K562 (cell line): ENCODE results near the gene HELLS. TPM values are rescaled to one million over a fixed set of nuclear protein-coding genes. Genes with fewer than 3 reads are reported as not detected.

Experiments
- ATAC-seq: fragments of 200-7000 bp; cut with Tn5 transposase; 3 replicates; pipeline ENCODE4 v1.9.1; 2020; ENCODE audit warnings: moderate library complexity
- BruUV-seq: library from RNA; stranded (reverse); fragments of 400-500 nt; replicated peaks from 2 replicates; lab custom pipeline; 2021; lab: Mats Ljungman, UMichigan
- CTCF ChIA-PET: fragments of 300-600 bp; formaldehyde crosslinking; extraction: SDS; loops from one replicate; lab custom pipeline; 2021; ENCODE audit warnings: low intra/inter-chr PET ratio; lab: Yijun Ruan, JAX
- POLR2A ChIA-PET: fragments of 300-600, 350-650 bp; sonication (Branson Sonifier 250); formaldehyde crosslinking; extraction: SDS; loops from one replicate; lab custom pipeline; 2021; ENCODE audit warnings: antibody characterized with exemption, inconsistent platforms; lab: Yijun Ruan, JAX
- DNase-seq, 4 experiments: peaks; one replicate each; pipeline versions ENCODE4 v3.0.0 to v3.0.0-alpha.2; 2011 to 2018; ENCODE audit warnings: low spot score in 3 of 4, mixed read lengths in 3 of 4; ENCODE audit errors: extremely low read depth in 1 of 4
- FAIRE-seq: peaks from 2 replicates; lab custom pipeline; 2011; peaks lifted over from hg19 to GRCh38; lab: Jason Lieb, UNC
- H2AFZ ChIP-seq: 2 replicates; pipeline ENCODE4 v1.6.0; 2011; ENCODE audit warnings: low read depth, low read length, control low read depth, inconsistent platforms
- H3K27ac ChIP-seq: fragments of 200-600 bp; 3 replicates; pipeline ENCODE4 v1.8.0; 2011; ENCODE audit warnings: low read depth, mild to moderate bottlenecking, control low read depth, inconsistent platforms, low read length, moderate library complexity, mixed read lengths; ENCODE audit errors: extremely low read depth
- H3K27me3 ChIP-seq, 2 experiments: fragments of 300-600 bp in 1 of 2; 2 replicates in 1 of 2; 3 replicates in 1 of 2; pipeline versions ENCODE4 v1.6.0 to v1.8.0; 2011; ENCODE audit warnings: inconsistent platforms in 2 of 2, low read length in 2 of 2, mild to moderate bottlenecking in 1 of 2, mixed read lengths in 1 of 2, moderate library complexity in 1 of 2; ENCODE audit not compliant: control insufficient read depth in 2 of 2, insufficient read depth in 2 of 2
- H3K36me3 ChIP-seq: fragments of 300-600 bp; 3 replicates; pipeline ENCODE4 v1.8.0; 2011; ENCODE audit warnings: mild to moderate bottlenecking, low read length, inconsistent platforms; ENCODE audit not compliant: control insufficient read depth, insufficient read depth
- H3K4me1 ChIP-seq, 2 experiments: fragments of 200-600 bp in 1 of 2; replicated peaks in 1 of 2; 2 replicates in 1 of 2; 3 replicates in 1 of 2; pipeline versions ENCODE4 v1.5.1 to v1.8.0; 2011; ENCODE audit warnings: inconsistent platforms in 2 of 2, low read length in 2 of 2, mild to moderate bottlenecking in 1 of 2, mixed read lengths in 1 of 2, moderate library complexity in 1 of 2; ENCODE audit not compliant: control insufficient read depth in 2 of 2, insufficient read depth in 2 of 2
- H3K4me2 ChIP-seq: 2 replicates; pipeline ENCODE4 v1.6.1; 2011; ENCODE audit warnings: low read length, control low read depth, inconsistent platforms, mixed read lengths; ENCODE audit not compliant: insufficient read depth
- H3K4me3 ChIP-seq: fragments of 200-600 bp; sonication (generic), shearing (Covaris generic); 2 replicates; pipeline ENCODE4 v1.5.1; 2016; ENCODE audit warnings: control low read depth, inconsistent platforms
- H3K79me2 ChIP-seq: fragments of 200-600 bp; 3 replicates; pipeline ENCODE4 v1.8.0; 2011; ENCODE audit warnings: low read length, inconsistent platforms; ENCODE audit not compliant: control insufficient read depth, insufficient read depth
- H3K9ac ChIP-seq, 2 experiments: 2 replicates each; pipeline versions ENCODE4 v1.6.0 to v1.6.1; 2011; ENCODE audit warnings: low read depth in 2 of 2, low read length in 2 of 2, control low read depth in 1 of 2, inconsistent platforms in 1 of 2, mild to moderate bottlenecking in 1 of 2, mixed read lengths in 1 of 2; ENCODE audit not compliant: insufficient read depth in 1 of 2
- H3K9me1 ChIP-seq: one replicate; pipeline ENCODE4 v1.6.0; 2011; ENCODE audit warnings: inconsistent platforms, mild to moderate bottlenecking, low read length, moderate library complexity; ENCODE audit not compliant: control insufficient read depth, insufficient read depth
- H3K9me3 ChIP-seq: replicated peaks from 2 replicates; pipeline ENCODE4 v1.5.1; 2011; ENCODE audit warnings: low read depth, low read length, inconsistent platforms; ENCODE audit not compliant: control insufficient read depth, insufficient read depth
- H4K20me1 ChIP-seq: replicated peaks from 2 replicates; pipeline ENCODE4 v1.6.1; 2011; ENCODE audit warnings: low read length, inconsistent platforms, mixed read lengths; ENCODE audit not compliant: control insufficient read depth, insufficient read depth
- ATF6 ChIP-seq: sonication (generic); formaldehyde crosslinking; IDR thresholded peaks from 2 replicates; pipeline ENCODE4 v1.4.0; 2020; ENCODE audit warnings: mild to moderate bottlenecking, missing genetic modification reagents
- HLTF ChIP-seq: fragments of 450-650 bp; IDR thresholded peaks from 2 replicates; pipeline ENCODE4 v1.6.1; 2016
- IRF1 ChIP-seq: sonication (generic); formaldehyde crosslinking; IDR thresholded peaks from 2 replicates; pipeline ENCODE4 v1.8.0; 2022; ENCODE audit warnings: missing genetic modification reagents, mild to moderate bottlenecking, borderline replicate concordance
- MITF ChIP-seq: IDR thresholded peaks from 2 replicates; pipeline ENCODE4 v1.6.1; 2014; ENCODE audit warnings: antibody characterized with exemption
- NR2C2 ChIP-seq, 2 experiments: fragments of 200-800 bp in 1 of 2; sonication (Bioruptor generic) in 1 of 2; sonication (generic) in 1 of 2; formaldehyde crosslinking in 1 of 2; IDR thresholded peaks; 2 replicates each; pipeline versions ENCODE4 v1.6.1 to v1.8.0; 2016 to 2022; ENCODE audit warnings: mild to moderate bottlenecking in 1 of 2, missing compliant biosample characterization in 1 of 2, missing genetic modification characterization in 1 of 2, missing genetic modification reagents in 1 of 2
- RHOXF2B ChIP-seq: fragments of 250-450 bp; sonication (Bioruptor Pico); conservative IDR thresholded peaks from 2 replicates; pipeline ENCODE4 v1.5.1; 2021
- SMAD3 ChIP-seq: fragments of 450-650 bp; formaldehyde crosslinking; conservative IDR thresholded peaks from 2 replicates; pipeline ENCODE4 v1.4.0; 2020; ENCODE audit warnings: mild to moderate bottlenecking
- TCF3 ChIP-seq: sonication (generic); formaldehyde crosslinking; IDR thresholded peaks from 2 replicates; pipeline ENCODE4 v1.4.0; 2020; ENCODE audit warnings: mild to moderate bottlenecking, missing genetic modification reagents
- TRIM24 ChIP-seq, 2 experiments: fragments of 450-650 bp; IDR thresholded peaks; 2 replicates each; pipeline ENCODE4 v1.6.1; 2016
- TRIM28 ChIP-seq: fragments of 450-650 bp; IDR thresholded peaks from 2 replicates; pipeline ENCODE4 v1.6.1; 2017
- U2AF2 ChIP-seq: fragments of 200-400 bp; formaldehyde crosslinking; optimal IDR thresholded peaks from 2 replicates; pipeline ENCODE3; 2017; ENCODE audit warnings: low read depth, mild to moderate bottlenecking, low read length
- WGBS: fragments of 100-300 bp; shearing (Covaris generic); methylation state at CpG from one replicate; pipeline ENCODE4 v1.1.6; 2016; ENCODE audit warnings: low coverage, mixed read lengths; ENCODE audit not compliant: insufficient coverage; ENCODE audit errors: missing lambda C conversion rate; 5-methylcytosine and 5-hydroxymethylcytosine counted together
- in situ Hi-C: fragments of 300-500 bp; cut with MboI; formaldehyde crosslinking; loops from 4 replicates; pipeline ENCODE4 v1.15.0; 2018; ENCODE audit warnings: inconsistent platforms, mixed read lengths
- intact Hi-C: fragments of 100-400 bp; cut with micrococcal nuclease; formaldehyde crosslinking; loops from 2 replicates; pipeline ENCODE4 v1.14.2; 2022
- polyA plus RNA-seq, 8 experiments: library from polyadenylated mRNA; depleted of rRNA in 4 of 8; stranded (reverse) in 5 of 8; unstranded in 3 of 8; fragments of >200 nt; fragmentation: Nextera tagmentation in 2 of 8; fragmentation: Illumina TruSeq in 1 of 8; extraction: Ambion mirVana in 2 of 8; extraction: Trizol in 1 of 8; gene quantifications; 2 replicates each; pipeline versions ENCODE4 v1.2.1 to v1.2.3, GENCODE V29; 2011 to 2014; ENCODE audit warnings: inconsistent platforms in 1 of 8, missing spikeins in 1 of 8
- total RNA-seq, 7 experiments: library from RNA; depleted of rRNA in 6 of 7; stranded (reverse); fragments of >200 nt in 6 of 7; fragmentation: Illumina TruSeq in 2 of 7; extraction: Trizol in 2 of 7; gene quantifications; 2 replicates each; pipeline versions ENCODE4 v1.2.1 to v1.2.3, GENCODE V29; 2011 to 2021; ENCODE audit warnings: low replicate concordance in 1 of 7
- TF ChIP-seq, protein P1 (sequence below): fragments of 450-650 bp; IDR thresholded peaks from 2 replicates; pipeline ENCODE4 v1.6.1; 2018; ENCODE audit warnings: mild to moderate bottlenecking, low read depth; ENCODE audit not compliant: partially characterized antibody
- TF ChIP-seq, protein P2 (sequence below): fragments of 450-650 bp; IDR thresholded peaks from 2 replicates; pipeline ENCODE4 v1.6.1; 2016; ENCODE audit warnings: missing biosample characterization, missing genetic modification characterization

Gene HELLS
- total and polyA plus RNA-seq, 9 of the 15 experiments (the other 6 are each of a cell fraction or from before 2014, with no cell fraction given) = 8.8 to 52.1 (median 24.7) TPM

DNA sequence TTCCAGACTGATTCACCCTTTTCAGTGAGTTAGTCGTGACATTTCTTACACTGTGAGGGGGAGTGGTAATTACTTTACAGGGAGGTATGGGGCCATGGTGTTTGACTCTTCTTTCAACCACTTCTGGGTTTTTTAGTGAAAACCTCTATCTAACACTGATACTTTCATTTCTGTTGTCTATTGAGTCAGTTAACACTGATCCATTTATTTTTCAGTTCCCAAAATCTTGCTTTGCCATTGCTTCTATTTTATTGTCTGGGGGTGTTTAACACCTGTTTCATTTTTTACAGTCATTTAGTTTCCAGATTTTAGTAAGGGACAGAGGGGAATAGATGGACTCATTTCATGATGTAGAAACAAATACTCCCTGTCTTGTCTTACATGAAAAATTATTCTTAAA, 61.5 kb downstream of the HELLS start:
- no peaks in the 10 kb centered on the region for H3K79me2 ChIP-seq
- ChIA-PET CTCF (no interaction called here), POLR2A (no interaction called here)
- intact Hi-C loops (no loop called here), in situ Hi-C loops (loop anchor here (25.0 kb wide), 1 partner anchor 1005 kb away; no protein-coding TSS in a partner anchor)
- DNase-seq (no peak), FAIRE-seq (no peak), ATAC-seq (no peak)
- H3K4me2 ChIP-seq = no peak overlapping the region
- BruUV-seq = no TSS peak
- no peak overlapping the region for H3K4me3 ChIP-seq
- H4K20me1 ChIP-seq = no peaks in the 10 kb centered on the region
- TF ChIP-seq IRF1 = no peak
- TF ChIP-seq TRIM28 = no peak
- TF ChIP-seq TRIM24 (IDR thresholded peaks at IDR 0.05) = no peak
- no peak for TF ChIP-seq NR2C2 (CRISPR knock-in tag; IDR thresholded peaks at IDR 0.05)
- no peak for TF ChIP-seq NR2C2 (tag; IDR thresholded peaks at IDR 0.05)
- TF ChIP-seq ATF6 (CRISPR knock-in tag) = no peak
- TF ChIP-seq RHOXF2B (CRISPR knock-in tag) = no peak
- TF ChIP-seq, protein P1, sequence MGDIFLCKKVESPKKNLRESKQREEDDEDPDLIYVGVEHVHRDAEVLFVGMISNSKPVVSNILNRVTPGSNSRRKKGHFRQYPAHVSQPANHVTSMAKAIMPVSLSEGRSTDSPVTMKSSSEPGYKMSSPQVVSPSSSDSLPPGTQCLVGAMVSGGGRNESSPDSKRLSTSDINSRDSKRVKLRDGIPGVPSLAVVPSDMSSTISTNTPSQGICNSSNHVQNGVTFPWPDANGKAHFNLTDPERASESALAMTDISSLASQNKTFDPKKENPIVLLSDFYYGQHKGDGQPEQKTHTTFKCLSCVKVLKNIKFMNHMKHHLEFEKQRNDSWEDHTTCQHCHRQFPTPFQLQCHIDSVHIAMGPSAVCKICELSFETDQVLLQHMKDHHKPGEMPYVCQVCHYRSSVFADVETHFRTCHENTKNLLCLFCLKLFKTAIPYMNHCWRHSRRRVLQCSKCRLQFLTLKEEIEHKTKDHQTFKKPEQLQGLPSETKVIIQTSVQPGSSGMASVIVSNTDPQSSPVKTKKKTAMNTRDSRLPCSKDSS = no peak
- no peak for TF ChIP-seq HLTF
- TF ChIP-seq, protein P2, sequence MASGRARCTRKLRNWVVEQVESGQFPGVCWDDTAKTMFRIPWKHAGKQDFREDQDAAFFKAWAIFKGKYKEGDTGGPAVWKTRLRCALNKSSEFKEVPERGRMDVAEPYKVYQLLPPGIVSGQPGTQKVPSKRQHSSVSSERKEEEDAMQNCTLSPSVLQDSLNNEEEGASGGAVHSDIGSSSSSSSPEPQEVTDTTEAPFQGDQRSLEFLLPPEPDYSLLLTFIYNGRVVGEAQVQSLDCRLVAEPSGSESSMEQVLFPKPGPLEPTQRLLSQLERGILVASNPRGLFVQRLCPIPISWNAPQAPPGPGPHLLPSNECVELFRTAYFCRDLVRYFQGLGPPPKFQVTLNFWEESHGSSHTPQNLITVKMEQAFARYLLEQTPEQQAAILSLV (tag) = no peak
- TF ChIP-seq SMAD3 = no peak
- TF ChIP-seq MITF = no peak
- TF ChIP-seq U2AF2 = no peak
- TF ChIP-seq TCF3 (CRISPR knock-in tag) = no peak
- peaks cover 37% of the 10 kb centered on the region; the same call in 1 of the 3 replicates for H3K36me3 ChIP-seq
- H3K27ac ChIP-seq = no peak overlapping the region
- H3K9me1 ChIP-seq = no peaks in the 10 kb centered on the region
- no peaks in the 10 kb centered on the region for H3K4me1 ChIP-seq
- H3K9me3 ChIP-seq = no peaks in the 10 kb centered on the region
- no peak overlapping the region for H3K9ac ChIP-seq
- 0% methylated on average over 1 of the region's 1 CpG for WGBS
- no peak overlapping the region for H2AFZ ChIP-seq
- no peaks in the 10 kb centered on the region for H3K27me3 ChIP-seq
